ENCODE results near the gene FOXP1.
"Not testable (repeated sequence)": the region's sequence is repeated elsewhere in the genome, so short reads cannot be mapped to it uniquely, and the experiment has no call there.

The FOXP1 gene

DNA sequence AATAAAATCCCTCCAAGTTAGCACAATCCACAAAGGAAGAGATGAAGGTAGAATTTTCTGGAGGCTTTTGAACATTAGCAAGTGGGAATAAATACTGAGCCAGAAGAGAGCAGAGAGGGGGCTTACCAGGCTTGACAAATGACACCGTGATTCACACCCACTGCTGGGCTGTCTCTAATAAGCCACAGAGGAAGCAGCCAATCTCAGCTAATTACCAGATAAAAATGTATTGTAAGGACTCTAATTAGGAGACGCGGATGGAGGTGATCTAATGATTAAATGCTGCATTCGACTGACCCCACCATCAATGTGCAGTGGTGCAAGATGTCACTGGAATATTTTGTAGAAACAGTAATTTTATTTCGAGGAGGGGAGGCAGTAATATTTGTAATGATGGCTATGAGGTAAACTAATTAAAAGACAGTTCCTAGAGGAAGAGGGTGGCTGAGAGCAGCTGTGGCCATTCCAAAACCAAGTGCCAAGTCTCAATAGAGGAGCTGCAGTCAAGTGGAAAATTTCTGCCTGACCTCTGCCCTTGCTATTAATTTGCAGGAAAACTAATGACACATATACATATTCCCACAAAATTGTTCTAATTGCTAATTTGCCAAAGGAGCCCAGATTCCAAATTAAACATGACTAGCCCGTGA, 602.2 kb downstream of the FOXP1 start:
- Histone ChIP-seq H3K4me1 (ENCODE audit: control insufficient read depth in 1 of 2, insufficient read depth in 1 of 2, low read depth in 1 of 2, low read length in 1 of 2) (no peaks in the 10 kb centered on the region), H3K4me3 (ENCODE audit: low read depth in 1 of 2, low read length in 1 of 2) (no peak overlapping the region), H3K27me3 (no peaks in the 10 kb centered on the region), H3K9me3 (no peaks in the 10 kb centered on the region), H3K27ac (no peak overlapping the region), H3K36me3 (peaks cover 62% of the 10 kb centered on the region)
- TF ChIP-seq, protein P1, sequence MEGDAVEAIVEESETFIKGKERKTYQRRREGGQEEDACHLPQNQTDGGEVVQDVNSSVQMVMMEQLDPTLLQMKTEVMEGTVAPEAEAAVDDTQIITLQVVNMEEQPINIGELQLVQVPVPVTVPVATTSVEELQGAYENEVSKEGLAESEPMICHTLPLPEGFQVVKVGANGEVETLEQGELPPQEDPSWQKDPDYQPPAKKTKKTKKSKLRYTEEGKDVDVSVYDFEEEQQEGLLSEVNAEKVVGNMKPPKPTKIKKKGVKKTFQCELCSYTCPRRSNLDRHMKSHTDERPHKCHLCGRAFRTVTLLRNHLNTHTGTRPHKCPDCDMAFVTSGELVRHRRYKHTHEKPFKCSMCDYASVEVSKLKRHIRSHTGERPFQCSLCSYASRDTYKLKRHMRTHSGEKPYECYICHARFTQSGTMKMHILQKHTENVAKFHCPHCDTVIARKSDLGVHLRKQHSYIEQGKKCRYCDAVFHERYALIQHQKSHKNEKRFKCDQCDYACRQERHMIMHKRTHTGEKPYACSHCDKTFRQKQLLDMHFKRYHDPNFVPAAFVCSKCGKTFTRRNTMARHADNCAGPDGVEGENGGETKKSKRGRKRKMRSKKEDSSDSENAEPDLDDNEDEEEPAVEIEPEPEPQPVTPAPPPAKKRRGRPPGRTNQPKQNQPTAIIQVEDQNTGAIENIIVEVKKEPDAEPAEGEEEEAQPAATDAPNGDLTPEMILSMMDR (IDR thresholded peaks at IDR 0.05) = no peak

DNA sequence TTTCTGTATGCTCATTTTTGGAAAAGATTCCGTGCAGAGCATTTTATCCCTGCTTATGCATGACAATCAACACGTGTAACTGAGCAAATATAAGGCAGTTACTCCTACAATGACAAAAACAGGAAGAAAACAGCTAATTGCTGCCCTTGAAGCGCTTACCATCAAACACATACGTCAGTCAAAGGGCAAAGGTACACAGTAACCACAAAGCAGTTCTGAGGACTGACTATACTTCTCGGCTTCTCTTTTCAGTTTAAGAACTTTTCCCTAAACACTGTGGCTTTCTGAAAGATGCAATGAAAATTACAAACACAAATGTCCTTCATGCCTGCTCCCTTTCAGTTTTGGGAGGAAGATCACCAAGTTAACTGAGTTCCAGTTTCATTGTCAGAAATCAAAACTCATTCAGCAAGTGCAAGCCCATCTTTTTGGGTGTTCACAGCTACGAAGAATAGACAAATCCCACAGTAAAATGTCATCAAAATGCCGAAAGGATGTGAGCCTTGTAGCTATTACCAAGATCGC, 602.8 kb downstream of the FOXP1 start:
- no peaks in the 10 kb centered on the region for H3K9me3 ChIP-seq
- no peaks in the 10 kb centered on the region for H3K4me1 ChIP-seq (ENCODE audit: control insufficient read depth in 1 of 2, insufficient read depth in 1 of 2, low read depth in 1 of 2, low read length in 1 of 2)
- TF ChIP-seq, protein P1 (IDR thresholded peaks at IDR 0.05) = no peak
- H3K36me3 ChIP-seq = peaks cover 62% of the 10 kb centered on the region
- H3K27ac ChIP-seq = no peak overlapping the region
- no peaks in the 10 kb centered on the region for H3K27me3 ChIP-seq
- H3K4me3 ChIP-seq (ENCODE audit: low read depth in 1 of 2, low read length in 1 of 2) = no peak overlapping the region

- Histone ChIP-seq H3K27ac (no peak overlapping the region), H3K27me3 (no peaks in the 10 kb centered on the region), H3K9me3 (no peaks in the 10 kb centered on the region), H3K4me1 (ENCODE audit: control insufficient read depth in 1 of 2, insufficient read depth in 1 of 2, low read depth in 1 of 2, low read length in 1 of 2) (no peaks in the 10 kb centered on the region), H3K36me3 (peaks cover 64% of the 10 kb centered on the region), H3K4me3 (ENCODE audit: low read depth in 1 of 2, low read length in 1 of 2) (no peak overlapping the region)
- TF ChIP-seq, protein P1 (IDR thresholded peaks at IDR 0.05) = no peak
These were observed 603.4 kb downstream of the FOXP1 start for GRCh38 chr3:70979983-70980645.

GRCh38 chr3:70977712-70978111, 605.8 kb downstream of the FOXP1 start:
- TF ChIP-seq, protein P1 (IDR thresholded peaks at IDR 0.05) = no peak
- Histone ChIP-seq H3K4me1 (ENCODE audit: control insufficient read depth in 1 of 2, insufficient read depth in 1 of 2, low read depth in 1 of 2, low read length in 1 of 2) (peaks cover 0 to 5% of the 10 kb centered on the region in 2 experiments), H3K27me3 (no peaks in the 10 kb centered on the region), H3K36me3 (peaks cover 59% of the 10 kb centered on the region), H3K27ac (no peak overlapping the region), H3K4me3 (ENCODE audit: low read depth in 1 of 2, low read length in 1 of 2) (no peak overlapping the region), H3K9me3 (no peaks in the 10 kb centered on the region)

- H3K27ac ChIP-seq; H3K4me3 ChIP-seq (ENCODE audit: low read depth in 1 of 2, low read length in 1 of 2); H3K27me3 ChIP-seq; H3K4me1 ChIP-seq (ENCODE audit: control insufficient read depth in 1 of 2, insufficient read depth in 1 of 2, low read depth in 1 of 2, low read length in 1 of 2); H3K9me3 ChIP-seq: not testable (repeated sequence)
- peaks cover 70% of the 10 kb centered on the region for H3K36me3 ChIP-seq
These were observed 607.5 kb downstream of the FOXP1 start for GRCh38 chr3:70975981-70976380.

DNA sequence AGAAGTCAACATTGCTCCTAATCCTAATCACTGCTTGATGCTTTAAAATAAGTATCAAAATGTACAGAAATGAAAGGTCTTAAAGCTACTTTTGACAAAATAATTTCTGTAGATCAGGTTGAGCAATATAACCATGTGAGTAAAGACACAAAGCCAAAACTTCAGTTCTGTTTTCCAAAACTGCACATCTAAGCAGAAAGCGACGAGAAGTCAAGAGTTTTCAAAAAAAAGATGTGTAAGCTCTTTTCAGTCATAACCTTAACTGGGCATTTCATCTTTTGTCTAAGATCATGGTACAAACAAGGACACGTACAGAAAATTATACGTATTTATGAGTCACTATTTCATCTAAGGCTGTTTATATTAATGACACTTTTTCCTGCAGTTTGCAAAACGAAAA, 608.8 kb downstream of the FOXP1 start:
- H3K9me3 ChIP-seq = no peaks in the 10 kb centered on the region
- no peak overlapping the region for H3K4me3 ChIP-seq (ENCODE audit: low read depth in 1 of 2, low read length in 1 of 2)
- peaks cover 82% of the 10 kb centered on the region for H3K36me3 ChIP-seq
- H3K4me1 ChIP-seq (ENCODE audit: control insufficient read depth in 1 of 2, insufficient read depth in 1 of 2, low read depth in 1 of 2, low read length in 1 of 2) = peaks cover 0 to 5% of the 10 kb centered on the region in 2 experiments
- H3K27me3 ChIP-seq = no peaks in the 10 kb centered on the region
- no peak overlapping the region for H3K27ac ChIP-seq
- TF ChIP-seq, protein P1 (IDR thresholded peaks at IDR 0.05) = no peak
